SH-SY5Y (cell line): ENCODE results near the gene DGUOK.

Experiments
- GATA2 ChIP-seq: IDR thresholded peaks from 2 replicates; pipeline ENCODE4 v1.6.1; 2011; ENCODE audit warnings: mild to moderate bottlenecking, low read depth, low read length
- GATA3 ChIP-seq: IDR thresholded peaks from 2 replicates; pipeline ENCODE4 v1.6.1; 2011; ENCODE audit warnings: low read depth, mild to moderate bottlenecking, low read length, moderate library complexity

DNA sequence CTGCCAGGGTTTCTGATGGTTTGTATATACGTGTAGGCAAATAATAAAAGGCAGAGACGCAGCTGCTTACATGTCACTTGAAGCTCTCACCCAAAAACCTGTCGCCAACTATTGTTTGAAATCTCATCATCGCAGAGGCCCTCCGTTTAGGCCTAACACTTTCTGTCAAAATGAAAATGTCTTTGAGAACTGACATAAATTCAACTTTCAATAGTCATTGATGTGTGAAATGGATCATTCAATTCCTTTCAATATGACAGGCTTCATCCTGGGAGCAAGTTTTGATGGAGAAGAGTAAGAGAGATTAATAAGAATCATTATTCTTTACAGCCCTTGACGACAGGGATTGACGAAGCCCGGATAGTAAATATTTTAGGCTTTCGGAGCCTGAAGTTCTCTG is 31.2 kb upstream of the DGUOK start:
- TF ChIP-seq GATA2: no peak
- TF ChIP-seq GATA3: no peak
